NCI-H128 (cell line): Measurements from ENCODE around the gene NUDT21.
"Not testable (repeated sequence)": the region's sequence is repeated elsewhere in the genome, so short reads cannot be mapped to it uniquely, and the experiment has no call there.

Source experiments
- DNase-seq: peaks from one replicate; lab custom pipeline; 2025; ENCODE audit not compliant: unreplicated experiment; lab: John Stamatoyannopoulos, UW

Gene NUDT21

GRCh38 chr16:56450986-56451752 lies at the start of gene NUDT21, which contains the start of gene OGFOD1:
NUDT21 (minus strand) TSS chr16:56451332; CDS start chr16:56451202, 130 bp downstream.
OGFOD1 (plus strand) TSS chr16:56451554; CDS start chr16:56451613, 59 bp downstream.
- peak; percentile 87 for DNase-seq

GRCh38 chr16:56493815-56494214 lies 42.7 kb upstream of the NUDT21 start:
- DNase-seq, result no peak

- no peak for DNase-seq
Observed at GRCh38 chr16:56493126-56493525, 42.0 kb upstream of the NUDT21 start.

GRCh38 chr16:56491657-56492261 lies 40.6 kb upstream of the NUDT21 start:
- no peak for DNase-seq

GRCh38 chr16:56488868-56489267 lies 37.7 kb upstream of the NUDT21 start:
- not testable (repeated sequence) for DNase-seq

- no peak for DNase-seq
Observed at GRCh38 chr16:56488035-56488434, 36.9 kb upstream of the NUDT21 start.

GRCh38 chr16:56483394-56483793 lies 32.3 kb upstream of the NUDT21 start:
- DNase-seq, result no peak

- no peak for DNase-seq
Observed at GRCh38 chr16:56482683-56483236, 31.6 kb upstream of the NUDT21 start.

GRCh38 chr16:56481468-56482122 lies 30.5 kb upstream of the NUDT21 start:
- DNase-seq, result no peak

- DNase-seq, result no peak
Observed at GRCh38 chr16:56480776-56481467, 29.8 kb upstream of the NUDT21 start.

GRCh38 chr16:56479469-56479868 lies 28.3 kb upstream of the NUDT21 start:
- no peak for DNase-seq

- DNase-seq, result no peak
Observed at GRCh38 chr16:56478281-56479049, 27.3 kb upstream of the NUDT21 start.

- no peak for DNase-seq
Observed at GRCh38 chr16:56477096-56477878, 26.2 kb upstream of the NUDT21 start.

- no peak for DNase-seq
Observed at GRCh38 chr16:56475201-56475600, 24.1 kb upstream of the NUDT21 start.

GRCh38 chr16:56470666-56471065 lies 19.5 kb upstream of the NUDT21 start:
- no peak for DNase-seq

GRCh38 chr16:56470232-56470631 lies 19.1 kb upstream of the NUDT21 start:
- no peak for DNase-seq

- DNase-seq, result no peak
Observed at GRCh38 chr16:56469748-56470147, 18.6 kb upstream of the NUDT21 start.

GRCh38 chr16:56468800-56469199 lies 17.7 kb upstream of the NUDT21 start:
- no peak for DNase-seq

- DNase-seq, result no peak
Observed at GRCh38 chr16:56466344-56466743, 15.2 kb upstream of the NUDT21 start.

- DNase-seq, result no peak
Observed at GRCh38 chr16:56463153-56463552, 12.0 kb upstream of the NUDT21 start.
